Liver (tissue), 9 donors: ENCODE measurements around the gene SLCO4A1. TPM values are rescaled to one million over a fixed set of nuclear protein-coding genes. Genes with fewer than 3 reads are reported as not detected.
A peak's percentile ranks its signal among the peaks of the same experiment; 100 is the strongest.

Experiments used
- DNase-seq: peaks from one replicate; pipeline ENCODE4 v3.0.0-alpha.2; 2017; ENCODE audit warnings: low spot score
- H3K27ac ChIP-seq, 2 donors: one replicate each; pipeline ENCODE4 v1.7.0; 2013; ENCODE audit warnings: inconsistent platforms in 2 of 2, low read length in 2 of 2, control low read depth in 1 of 2, low read depth in 1 of 2, mild to moderate bottlenecking in 1 of 2
- H3K27me3 ChIP-seq, 4 donors: one replicate each; pipeline versions ENCODE4 v1.6.1 to v1.7.0; 2013; ENCODE audit warnings: low read length in 3 of 4, inconsistent platforms in 1 of 4, mild to moderate bottlenecking in 1 of 4, moderate library complexity in 1 of 4; ENCODE audit not compliant: control insufficient read depth in 4 of 4, insufficient read depth in 4 of 4
- H3K36me3 ChIP-seq, 4 donors: one replicate each; pipeline versions ENCODE4 v1.6.1 to v1.7.0; 2013; ENCODE audit warnings: low read length in 3 of 4, mild to moderate bottlenecking in 3 of 4, low read depth in 1 of 4, moderate library complexity in 1 of 4; ENCODE audit not compliant: control insufficient read depth in 4 of 4, insufficient read depth in 3 of 4
- H3K4me1 ChIP-seq, 4 donors: one replicate each; pipeline versions ENCODE4 v1.6.1 to v1.7.0; 2013; ENCODE audit warnings: low read length in 3 of 4, mild to moderate bottlenecking in 3 of 4, moderate library complexity in 1 of 4; ENCODE audit not compliant: control insufficient read depth in 4 of 4, insufficient read depth in 4 of 4
- H3K4me3 ChIP-seq, 3 donors: one replicate each; pipeline versions ENCODE4 v1.6.1 to v1.7.0; 2013; ENCODE audit warnings: low read length in 3 of 3, control low read depth in 1 of 3, low read depth in 1 of 3, mild to moderate bottlenecking in 1 of 3
- H3K9ac ChIP-seq, 2 donors: one replicate each; pipeline ENCODE4 v1.7.0; 2013; ENCODE audit warnings: low read length in 2 of 2, mild to moderate bottlenecking in 2 of 2, moderate library complexity in 2 of 2, control low read depth in 1 of 2, low read depth in 1 of 2
- H3K9me3 ChIP-seq, 4 donors: one replicate each; pipeline versions ENCODE4 v1.6.1 to v1.7.0; 2013; ENCODE audit warnings: low read length in 3 of 4; ENCODE audit not compliant: control insufficient read depth in 4 of 4
- ATF3 ChIP-seq: IDR thresholded peaks from 2 replicates; pipeline ENCODE4 v1.6.1; 2016; ENCODE audit warnings: antibody characterized with exemption
- CTCF ChIP-seq: fragments of 150-350 bp; IDR thresholded peaks from 2 replicates; pipeline ENCODE4 v1.5.1; 2017; ENCODE audit warnings: improper control_type of control experiment, low read depth, low read length; ENCODE audit not compliant: missing input control
- EGR1 ChIP-seq, 2 donors: IDR thresholded peaks; 2 replicates each; pipeline ENCODE4 v1.6.1; 2016 to 2018; ENCODE audit warnings: antibody characterized with exemption in 2 of 2, low read depth in 2 of 2
- FOXA1 ChIP-seq: IDR thresholded peaks from 2 replicates; pipeline ENCODE4 v1.6.1; 2016; ENCODE audit warnings: antibody characterized with exemption
- FOXA2 ChIP-seq: IDR thresholded peaks from 2 replicates; pipeline ENCODE4 v1.6.1; 2016; ENCODE audit warnings: antibody characterized with exemption
- GABPA ChIP-seq, 2 donors: IDR thresholded peaks in 1 of 2; conservative IDR thresholded peaks in 1 of 2; 2 replicates each; pipeline ENCODE4 v1.6.1; 2016; ENCODE audit warnings: antibody characterized with exemption in 2 of 2, mild to moderate bottlenecking in 1 of 2, moderate library complexity in 1 of 2
- HNF4A ChIP-seq, 2 donors: conservative IDR thresholded peaks; 2 replicates each; pipeline ENCODE4 v1.6.1; 2016; ENCODE audit warnings: antibody characterized with exemption in 2 of 2, mild to moderate bottlenecking in 2 of 2
- HNF4G ChIP-seq: IDR thresholded peaks from 2 replicates; pipeline ENCODE4 v1.6.1; 2016; ENCODE audit warnings: antibody characterized with exemption
- JUND ChIP-seq, 2 donors: IDR thresholded peaks; 2 replicates each; pipeline ENCODE4 v1.6.1; 2016; ENCODE audit warnings: antibody characterized with exemption in 2 of 2
- NR2F2 ChIP-seq: IDR thresholded peaks from 2 replicates; pipeline ENCODE4 v1.6.1; 2016; ENCODE audit warnings: antibody characterized with exemption
- RAD21 ChIP-seq, 2 donors: IDR thresholded peaks; 2 replicates each; pipeline ENCODE4 v1.6.1; 2016; ENCODE audit warnings: antibody characterized with exemption in 2 of 2, mild to moderate bottlenecking in 2 of 2
- RXRA ChIP-seq, 2 donors: IDR thresholded peaks; 2 replicates each; pipeline ENCODE4 v1.6.1; 2017 to 2018; ENCODE audit warnings: antibody characterized with exemption in 2 of 2, mild to moderate bottlenecking in 1 of 2
- SP1 ChIP-seq: IDR thresholded peaks from 2 replicates; pipeline ENCODE4 v1.6.1; 2018; ENCODE audit warnings: antibody characterized with exemption, mild to moderate bottlenecking
- TAF1 ChIP-seq: conservative IDR thresholded peaks from 2 replicates; pipeline ENCODE4 v1.6.1; 2016; ENCODE audit warnings: antibody characterized with exemption, mild to moderate bottlenecking
- YY1 ChIP-seq: IDR thresholded peaks from 2 replicates; pipeline ENCODE4 v1.6.1; 2016; ENCODE audit warnings: antibody characterized with exemption, mild to moderate bottlenecking
- ZBTB33 ChIP-seq: IDR thresholded peaks from 2 replicates; pipeline ENCODE4 v1.6.1; 2016; ENCODE audit warnings: antibody characterized with exemption
- WGBS: extraction: QIAGEN DNeasy Blood & Tissue Kit; methylation state at CpG from one replicate; pipeline ENCODE4 v1.1.7; 2013; 5-methylcytosine and 5-hydroxymethylcytosine counted together
- polyA plus RNA-seq, 2 donors: library from polyadenylated mRNA; stranded (reverse) in 1 of 2; unstranded in 1 of 2; fragments of 200-250 nt in 1 of 2; fragments of >200 nt in 1 of 2; fragmentation: Nextera tagmentation in 1 of 2; extraction: Ambion mirVana in 1 of 2; gene quantifications; one replicate each; pipeline versions ENCODE4 v1.2.1 to v1.2.3, GENCODE V29; 2013 to 2015
- total RNA-seq, 2 donors: library from RNA; depleted of rRNA; stranded (reverse); fragments of >200 nt; gene quantifications; one replicate each; pipeline ENCODE4 v1.2.3, GENCODE V29; 2014
- TF ChIP-seq, protein P1 (sequence below): IDR thresholded peaks from 2 replicates; pipeline ENCODE4 v1.6.1; 2016; ENCODE audit warnings: antibody characterized with exemption
- donor health status: healthy.
- donor health status: healthy.
- donor health status: healthy.
- donor health status: healthy.
- donor health status: healthy.

Gene SLCO4A1
- total and polyA plus RNA-seq, 4 donors = 1.3 to 4.3 (median 2.6) TPM

GRCh38 chr20:62606551-62607201 lies 35.6 kb upstream of the SLCO4A1 start:
- Histone ChIP-seq H3K9me3 (no peaks in the 10 kb centered on the region), H3K4me1 (peaks cover 4 to 17% (median 10%) of the 10 kb centered on the region in 4 donors), H3K27ac (no peak overlapping the region), H3K27me3 (peaks cover 0 to 4% (median 0%) of the 10 kb centered on the region in 4 donors), H3K9ac (no peak overlapping the region), H3K36me3 (no peaks in the 10 kb centered on the region), H3K4me3 (no peak overlapping the region)
- DNase-seq = no peak
- TF ChIP-seq CTCF (no peak), NR2F2 (peak; percentile 44)
- WGBS = 36% methylated on average over 31 of the region's 31 CpGs

GRCh38 chr20:62607366-62608217 lies 34.7 kb upstream of the SLCO4A1 start:
- no peak for DNase-seq
- H3K9me3 ChIP-seq = no peaks in the 10 kb centered on the region
- H3K4me1 ChIP-seq = peaks cover 4 to 14% (median 8%) of the 10 kb centered on the region in 4 donors
- H3K36me3 ChIP-seq = no peaks in the 10 kb centered on the region
- TF ChIP-seq HNF4A (conservative IDR thresholded peaks at IDR 0.05) (no peak), GABPA (IDR thresholded peaks at IDR 0.05 in 1 of 2, conservative IDR thresholded peaks at IDR 0.05 in 1 of 2) (no peak)
- H3K9ac ChIP-seq = no peak overlapping the region
- no peak overlapping the region for H3K4me3 ChIP-seq
- no peak overlapping the region for H3K27ac ChIP-seq
- WGBS = 81% methylated on average over 21 of the region's 21 CpGs
- peaks cover 0 to 4% (median 0%) of the 10 kb centered on the region in 4 donors for H3K27me3 ChIP-seq

DNA sequence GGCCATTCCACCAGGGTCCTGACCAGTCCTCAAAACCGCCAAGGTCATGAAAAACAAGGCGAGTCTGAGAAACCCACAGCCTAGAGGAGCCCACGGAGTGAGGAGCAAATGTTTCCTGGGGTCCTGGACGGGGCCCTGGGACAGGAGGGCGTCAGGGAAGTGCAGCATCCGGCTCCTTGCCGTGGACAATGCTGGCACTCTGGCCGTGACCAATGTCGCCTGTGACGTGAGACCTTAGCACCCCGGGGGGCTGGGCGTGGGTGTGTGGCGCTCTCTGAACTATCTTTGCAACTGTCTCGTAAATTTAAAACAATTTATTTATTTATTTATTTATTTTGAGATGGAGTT lies 34.1 kb upstream of the SLCO4A1 start:
- Histone ChIP-seq H3K9ac (no peak overlapping the region), H3K36me3 (no peaks in the 10 kb centered on the region), H3K27ac (no peak overlapping the region), H3K27me3 (peaks cover 0 to 4% (median 0%) of the 10 kb centered on the region in 4 donors), H3K9me3 (no peaks in the 10 kb centered on the region), H3K4me1 (peaks cover 4 to 10% (median 5%) of the 10 kb centered on the region in 4 donors), H3K4me3 (no peak overlapping the region)
- no peak for DNase-seq
- WGBS = 83% methylated on average over 14 of the region's 14 CpGs
- no peak for TF ChIP-seq CTCF
- no peak for TF ChIP-seq RXRA (IDR thresholded peaks at IDR 0.05)
- TF ChIP-seq SP1 = no peak
- no peak for TF ChIP-seq FOXA1
- no peak for TF ChIP-seq EGR1 (IDR thresholded peaks at IDR 0.05; ENCODE audit: low read depth in 2 of 2)
- TF ChIP-seq TAF1 = no peak
- no peak for TF ChIP-seq GABPA (IDR thresholded peaks at IDR 0.05 in 1 of 2, conservative IDR thresholded peaks at IDR 0.05 in 1 of 2)
- no peak for TF ChIP-seq RAD21 (IDR thresholded peaks at IDR 0.05)
- TF ChIP-seq JUND (IDR thresholded peaks at IDR 0.05) = no peak
- no peak for TF ChIP-seq YY1
- TF ChIP-seq ZBTB33 = no peak
- no peak for TF ChIP-seq HNF4A (conservative IDR thresholded peaks at IDR 0.05)
- TF ChIP-seq HNF4G = no peak
- TF ChIP-seq, protein P1, sequence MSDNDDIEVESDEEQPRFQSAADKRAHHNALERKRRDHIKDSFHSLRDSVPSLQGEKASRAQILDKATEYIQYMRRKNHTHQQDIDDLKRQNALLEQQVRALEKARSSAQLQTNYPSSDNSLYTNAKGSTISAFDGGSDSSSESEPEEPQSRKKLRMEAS = no peak
- TF ChIP-seq FOXA2 = no peak
- no peak for TF ChIP-seq NR2F2
- TF ChIP-seq ATF3 = no peak
